HG03097 (cell line): ENCODE data around the gene OR2AT4.
"Not testable (repeated sequence)": the region's sequence is repeated elsewhere in the genome, so short reads cannot be mapped to it uniquely, and the experiment has no call there.

Experiments used
- ATAC-seq: cut with Tn5 transposase; IDR thresholded peaks from one replicate; pipeline ENCODE4 v1.9.1; 2021; ENCODE audit not compliant: unreplicated experiment, low FRiP score

The OR2AT4 gene

DNA sequence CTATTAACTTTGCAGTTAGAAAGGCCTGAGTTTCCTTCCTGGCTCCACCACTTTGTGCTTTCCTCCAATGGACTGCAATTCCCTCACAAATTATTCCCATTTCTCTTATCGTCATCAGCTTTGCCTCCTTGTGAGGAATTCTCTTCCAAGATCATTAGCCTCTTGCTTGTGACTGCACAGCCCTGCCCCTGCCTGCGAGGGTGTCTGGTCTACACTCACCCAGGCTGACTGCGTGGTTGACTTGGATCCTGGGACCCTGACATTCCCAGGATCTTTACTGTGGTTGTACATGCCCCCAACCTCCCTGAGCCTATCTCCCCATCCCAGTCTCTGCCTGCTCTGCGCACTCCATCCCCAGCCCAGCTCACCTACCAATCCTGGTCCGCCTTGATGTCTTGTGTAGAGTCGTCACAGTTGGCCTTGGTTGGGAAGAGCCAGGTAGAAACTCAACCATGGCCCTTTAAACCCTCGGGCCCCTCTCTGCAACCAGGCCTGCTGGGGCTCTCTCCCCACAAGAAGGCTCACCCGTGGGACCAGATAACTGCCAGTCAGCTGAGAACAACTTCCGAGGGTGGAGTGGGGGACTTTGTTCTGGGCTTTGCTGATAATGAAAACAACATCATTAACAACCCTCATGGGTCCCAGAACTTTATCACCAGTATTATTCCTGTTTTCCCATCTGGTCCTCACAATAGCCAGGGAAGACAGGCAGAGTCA is at the start of gene OR2AT4:
TSS of gene OR2AT4 (minus strand) at position 421 of the 717 bp plus-strand sequence.
- ATAC-seq, result no peak

DNA sequence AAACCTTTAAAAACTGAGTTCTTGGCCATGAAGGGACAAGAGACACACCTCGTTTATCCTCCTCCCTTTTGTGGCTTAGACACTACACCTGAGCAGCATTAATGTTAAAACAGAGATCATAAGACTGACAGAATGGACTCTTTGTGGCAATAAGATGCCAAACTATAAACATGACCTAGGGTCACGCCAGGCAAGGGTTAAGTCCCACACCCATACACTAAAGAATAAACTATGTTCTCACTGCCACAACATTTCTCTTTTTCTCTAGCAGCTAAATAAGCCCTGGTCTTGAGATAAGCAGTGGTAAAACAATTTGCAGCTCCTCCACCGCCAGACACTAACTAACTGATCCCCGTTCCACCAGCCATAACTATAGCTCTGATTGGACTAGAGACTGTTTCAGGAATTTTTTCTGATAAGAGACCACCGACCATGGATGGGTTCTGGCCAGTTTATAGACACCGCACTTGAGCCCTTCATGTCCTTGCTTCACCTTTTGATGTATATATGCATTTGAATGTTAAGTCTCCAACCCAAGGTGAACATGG is 49.4 kb upstream of the OR2AT4 start:
- ATAC-seq, result no peak

DNA sequence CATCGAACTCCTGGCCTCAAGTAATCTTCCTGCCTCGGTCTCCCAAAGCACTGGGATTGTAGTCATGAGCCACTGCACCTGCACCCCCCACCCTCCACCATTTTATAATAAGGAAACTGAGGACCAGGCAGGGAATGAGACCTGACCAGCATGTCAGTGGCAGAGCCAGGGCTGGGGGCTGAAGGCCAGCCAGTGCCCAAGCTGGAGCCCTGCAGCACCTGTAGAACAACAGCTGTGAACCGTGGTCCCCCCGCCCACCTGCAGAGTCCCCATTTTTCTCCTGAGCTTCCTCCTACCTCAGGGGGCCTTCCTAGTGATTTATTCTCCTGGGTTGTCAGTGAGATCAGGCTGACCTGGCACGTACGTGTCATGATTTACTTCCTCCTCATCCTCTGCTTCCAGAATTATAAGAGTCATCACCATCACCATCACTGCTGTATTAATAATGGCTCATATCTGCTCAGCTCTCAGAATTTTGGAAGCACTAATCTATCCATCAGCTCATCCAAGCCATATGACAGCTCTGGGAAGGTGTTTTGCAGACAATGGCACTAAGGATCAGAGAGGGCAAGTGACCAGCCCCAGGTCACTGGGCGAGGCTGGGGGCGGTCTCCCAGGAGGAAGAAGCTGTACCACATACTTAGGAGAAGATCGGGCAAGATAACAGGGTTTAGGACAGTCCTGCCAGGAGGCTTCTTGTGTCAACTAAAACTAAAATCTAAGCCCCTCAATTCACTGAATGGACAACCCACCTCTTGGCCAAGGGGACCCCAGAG is 48.7 kb upstream of the OR2AT4 start:
- no peak for ATAC-seq

DNA sequence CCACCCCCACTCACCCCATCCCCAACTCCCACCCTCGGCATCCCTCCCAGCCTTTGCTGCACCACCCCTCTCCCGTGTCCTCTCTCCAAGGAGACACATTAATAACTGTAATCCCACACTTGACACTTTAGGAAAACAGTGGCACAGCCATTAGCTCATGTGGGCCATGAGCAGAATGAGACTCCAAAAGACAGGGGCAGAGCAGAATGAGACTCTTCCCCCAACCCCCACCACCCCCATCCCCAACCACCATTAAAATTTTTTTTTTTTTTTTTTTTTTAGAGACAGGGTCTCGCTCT is 48.0 kb upstream of the OR2AT4 start:
- ATAC-seq, result no peak

DNA sequence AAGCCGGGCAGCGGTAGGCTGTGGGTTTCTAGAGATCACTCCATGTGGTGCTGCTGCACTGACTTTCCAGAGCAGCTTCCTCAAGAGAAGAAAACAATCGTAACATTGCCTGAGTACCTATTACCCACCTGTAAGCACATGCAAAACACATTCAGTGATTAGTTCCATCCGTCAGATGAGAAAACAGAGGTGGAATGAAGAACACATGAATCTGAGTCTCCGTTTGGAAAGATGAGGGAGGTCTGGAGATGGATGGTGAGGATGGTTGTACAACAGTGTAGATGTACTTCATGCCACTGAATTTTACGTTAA is 46.7 kb upstream of the OR2AT4 start:
- no peak for ATAC-seq

DNA sequence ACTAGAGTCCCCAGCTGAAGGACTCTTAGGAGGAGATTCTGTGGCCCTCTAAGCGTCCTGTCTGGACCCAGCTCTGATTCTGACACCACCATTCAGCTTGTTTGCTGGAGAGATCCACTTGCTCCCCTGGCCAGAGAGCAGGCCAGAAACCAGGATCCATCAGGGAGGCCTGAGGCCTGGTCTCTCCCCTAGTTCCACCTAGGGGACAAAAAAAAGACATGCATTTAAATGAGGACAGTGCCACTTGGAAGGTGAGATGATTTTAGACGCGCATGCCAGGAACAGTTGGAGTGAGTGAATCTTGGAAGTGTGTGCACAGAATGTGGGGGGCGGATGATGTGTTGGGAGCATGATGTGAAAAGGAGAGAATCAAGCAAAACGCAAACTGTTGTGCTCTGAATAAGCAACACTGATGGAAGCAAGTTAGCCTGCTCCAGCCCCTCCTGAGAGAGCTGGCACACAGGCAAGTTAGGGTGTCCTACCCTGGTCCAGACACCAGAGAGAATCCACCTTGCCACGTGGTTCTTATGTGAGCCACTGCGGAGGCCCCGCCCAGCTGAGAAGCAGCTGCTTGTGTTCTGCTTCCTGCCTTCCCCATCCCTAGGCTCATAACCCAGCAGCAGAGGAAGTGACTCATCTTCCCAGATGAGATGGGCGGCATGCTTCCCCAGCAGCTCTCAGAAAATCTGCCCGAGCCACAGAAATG is 46.2 kb upstream of the OR2AT4 start:
- ATAC-seq, result peak; percentile 68

DNA sequence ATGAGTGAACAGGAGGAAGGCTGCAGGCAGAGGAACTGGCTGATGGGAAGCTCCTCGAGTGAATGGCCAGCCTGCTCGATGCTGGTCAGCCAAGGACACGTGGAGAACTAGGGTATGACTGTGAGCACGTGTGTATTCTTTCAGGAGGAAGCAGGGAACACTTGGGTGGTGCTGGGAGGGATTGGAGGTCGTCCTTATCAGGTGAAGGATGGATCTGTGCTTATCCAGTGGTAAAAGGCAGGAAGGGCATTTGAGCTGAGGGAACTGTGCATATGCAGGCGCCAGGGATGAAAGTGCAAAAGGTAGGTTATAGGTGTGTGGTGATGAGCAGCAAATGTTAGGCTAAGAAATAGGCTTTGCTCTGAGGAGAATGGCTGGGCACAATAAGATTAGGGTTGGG is 44.5 kb upstream of the OR2AT4 start:
- no peak for ATAC-seq

DNA sequence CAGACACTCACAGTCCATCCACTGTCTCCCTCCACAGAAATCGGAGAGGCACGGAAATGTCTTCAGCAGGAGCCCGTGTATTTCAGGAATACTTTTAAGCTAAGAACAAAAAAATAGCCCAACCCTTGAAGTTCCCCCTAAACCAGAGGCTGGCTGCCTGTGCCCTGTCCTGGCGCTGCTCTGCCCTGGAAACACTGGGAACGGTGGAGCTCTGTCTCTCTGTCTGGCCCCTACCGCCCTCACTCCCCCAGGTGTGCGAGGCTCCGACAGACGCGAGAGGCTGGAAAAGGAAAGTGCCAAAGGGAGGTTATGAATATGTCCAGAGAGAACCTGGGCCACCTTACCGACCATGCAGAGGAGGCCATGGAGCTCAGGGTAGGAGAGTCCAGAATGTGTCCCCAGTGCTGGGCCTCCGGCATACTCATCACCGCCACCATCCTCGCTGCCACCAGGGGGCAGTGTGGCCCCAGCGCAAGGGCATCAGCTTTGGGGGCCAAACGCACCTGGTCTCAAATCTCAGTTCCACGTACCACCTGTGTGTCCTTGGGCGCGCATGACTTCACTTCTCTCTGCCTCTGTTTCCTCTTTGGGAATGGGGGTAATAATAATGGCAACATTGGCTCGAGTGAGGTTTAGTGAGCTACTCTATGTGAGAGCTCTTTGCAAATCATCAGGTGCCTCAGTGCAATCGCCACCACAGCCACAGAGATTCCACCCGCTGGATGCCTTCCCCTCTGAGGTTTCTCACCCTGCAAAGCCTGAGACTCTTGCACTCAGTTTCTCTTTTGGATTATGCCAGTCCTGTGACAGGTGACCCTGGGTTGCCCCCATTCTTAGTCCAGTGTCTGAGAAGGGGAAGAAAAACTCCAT is 43.8 kb upstream of the OR2AT4 start:
- no peak for ATAC-seq

DNA sequence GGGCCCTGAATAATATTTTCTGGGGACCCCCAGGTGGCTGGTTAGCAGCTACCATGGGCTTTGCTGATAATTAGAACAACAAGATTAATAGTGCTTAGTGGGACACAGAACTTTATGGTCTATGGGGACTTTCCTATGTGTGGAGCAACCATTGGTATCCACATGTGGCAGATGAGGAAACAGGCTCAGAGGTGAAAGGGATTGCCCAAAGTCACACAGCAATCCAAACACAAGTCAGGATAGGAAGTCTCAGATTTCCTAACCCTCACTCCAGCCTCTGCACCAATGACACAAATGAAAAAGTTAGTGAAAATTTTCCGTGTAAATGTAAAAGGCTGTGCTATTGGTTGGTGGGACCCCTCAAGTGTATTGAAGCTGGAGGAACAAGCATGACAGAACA is 39.0 kb upstream of the OR2AT4 start:
- ATAC-seq, result no peak

DNA sequence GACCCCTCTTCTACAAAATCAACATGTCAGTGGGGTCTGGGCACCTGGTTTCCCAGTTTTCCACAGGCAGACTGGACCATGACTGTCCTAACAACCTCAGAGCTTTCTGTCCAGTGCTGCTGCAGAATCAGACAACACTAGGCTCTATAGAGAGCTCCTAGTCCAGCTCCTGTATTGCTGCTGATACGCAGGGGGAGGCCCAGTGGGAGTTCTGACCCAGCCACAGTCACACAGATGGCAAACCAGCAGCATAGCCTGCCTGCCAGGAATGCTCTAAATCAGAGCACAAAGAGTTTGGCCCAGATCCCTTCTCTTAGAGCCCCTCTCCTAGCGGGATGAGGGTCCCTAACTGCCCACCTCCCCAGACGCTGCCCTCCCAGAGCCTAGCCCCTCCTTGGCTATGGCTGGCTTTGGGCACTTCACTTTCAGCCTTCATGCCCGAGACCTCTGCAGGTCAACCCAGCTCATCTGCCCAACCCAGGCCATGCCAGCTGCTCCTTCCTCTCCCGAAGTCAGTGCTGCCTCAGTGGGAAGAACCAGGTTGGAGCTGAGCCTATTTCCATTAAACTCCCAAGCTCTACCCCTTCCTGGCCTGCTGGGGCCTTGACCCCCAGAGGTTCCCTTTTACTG is 38.5 kb upstream of the OR2AT4 start:
- ATAC-seq, result no peak

DNA sequence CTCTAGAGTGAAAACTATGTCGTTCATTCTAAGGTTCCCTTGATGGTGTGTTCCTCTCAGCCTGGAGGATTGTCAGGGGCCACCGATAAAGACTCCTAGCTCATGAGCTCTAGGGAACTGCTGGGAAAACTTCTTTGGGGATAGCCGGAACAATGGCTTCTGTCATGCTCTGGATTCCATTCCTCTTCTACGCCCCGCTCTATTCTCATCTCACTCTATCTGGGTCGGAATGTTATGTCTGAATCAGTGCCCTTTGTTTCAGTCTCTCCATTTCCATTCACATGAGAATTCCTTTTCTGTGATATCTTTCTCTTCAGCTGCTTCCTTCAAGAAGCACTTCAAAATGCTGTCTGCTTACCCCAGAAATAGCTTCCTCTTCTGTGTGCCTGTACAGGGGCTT is 37.3 kb upstream of the OR2AT4 start:
- ATAC-seq, result no peak

DNA sequence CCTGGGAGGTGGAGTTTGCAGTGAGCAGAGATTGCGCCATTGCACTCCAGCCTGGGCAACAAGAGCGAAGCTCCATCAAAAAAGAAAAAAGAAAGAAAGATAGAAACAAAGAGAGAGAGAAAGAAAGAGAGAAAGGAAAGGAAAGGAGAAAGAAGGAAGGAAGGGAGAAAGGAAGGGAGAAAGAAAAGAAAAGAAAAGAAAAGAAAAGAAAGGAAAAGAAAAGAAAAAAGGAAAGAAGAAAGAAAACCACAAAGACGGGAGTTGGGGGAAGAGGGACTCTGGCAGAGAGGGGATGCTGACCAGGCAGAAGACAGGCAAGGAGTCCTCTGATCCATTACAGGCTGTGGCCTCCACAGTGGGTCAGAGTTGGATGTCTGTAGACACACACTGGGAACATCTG is 35.4 kb upstream of the OR2AT4 start:
- ATAC-seq, result no peak

DNA sequence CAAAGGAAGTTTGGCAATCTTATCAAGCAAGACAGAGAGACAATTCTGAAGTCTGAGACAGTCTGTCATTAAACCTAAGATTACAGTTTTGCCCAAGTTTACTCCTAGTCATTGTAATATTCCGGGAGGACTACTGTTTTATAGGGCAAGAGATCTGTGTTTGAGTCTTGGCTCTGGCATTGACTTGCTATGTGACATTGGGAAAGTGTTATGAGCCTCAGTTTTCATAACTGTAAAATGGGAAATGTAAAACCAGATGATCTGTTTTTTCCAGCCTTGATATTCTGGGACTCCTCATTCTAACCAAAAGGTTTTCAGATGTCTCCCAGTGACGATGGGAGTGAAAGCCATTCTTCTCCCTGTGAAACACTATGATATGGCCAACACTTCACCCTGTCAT is 29.9 kb upstream of the OR2AT4 start:
- ATAC-seq, result no peak

DNA sequence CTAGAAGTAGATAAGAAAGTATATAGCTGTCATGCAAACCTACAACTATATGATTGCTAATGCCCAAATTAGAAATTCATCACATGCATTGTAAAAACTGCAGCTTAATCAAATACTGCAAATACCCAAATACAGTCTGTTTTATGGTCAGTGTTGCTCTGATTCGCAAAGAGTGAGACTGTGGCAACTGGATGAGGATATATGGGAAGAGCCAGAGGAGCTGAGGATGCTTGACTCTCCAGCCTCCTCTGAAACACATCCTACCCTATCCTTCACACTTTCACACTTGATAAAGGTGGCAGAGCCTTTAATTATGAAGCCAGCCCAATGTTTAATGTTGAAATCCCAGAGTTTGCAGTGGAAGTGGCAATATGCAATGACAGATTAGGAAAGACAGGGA is 21.9 kb upstream of the OR2AT4 start:
- no peak for ATAC-seq

DNA sequence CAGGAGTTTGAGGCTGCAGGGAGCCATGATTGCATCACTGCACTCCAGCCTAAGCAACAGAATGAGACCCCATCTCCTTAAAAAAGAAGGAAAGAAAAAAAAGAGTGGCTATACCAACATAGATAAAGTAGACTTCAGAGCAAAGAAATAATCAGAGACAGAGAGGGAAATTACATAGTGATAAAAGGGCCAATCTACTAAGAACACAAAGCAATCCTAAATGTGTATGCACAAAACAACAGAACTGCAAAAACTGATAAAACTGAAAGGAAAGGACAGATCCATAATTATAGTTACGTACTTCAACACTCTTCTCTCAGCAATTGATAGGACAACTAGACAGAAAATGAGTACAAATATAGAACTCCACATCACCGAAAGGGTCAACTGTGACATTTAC is 17.8 kb upstream of the OR2AT4 start:
- no peak for ATAC-seq

DNA sequence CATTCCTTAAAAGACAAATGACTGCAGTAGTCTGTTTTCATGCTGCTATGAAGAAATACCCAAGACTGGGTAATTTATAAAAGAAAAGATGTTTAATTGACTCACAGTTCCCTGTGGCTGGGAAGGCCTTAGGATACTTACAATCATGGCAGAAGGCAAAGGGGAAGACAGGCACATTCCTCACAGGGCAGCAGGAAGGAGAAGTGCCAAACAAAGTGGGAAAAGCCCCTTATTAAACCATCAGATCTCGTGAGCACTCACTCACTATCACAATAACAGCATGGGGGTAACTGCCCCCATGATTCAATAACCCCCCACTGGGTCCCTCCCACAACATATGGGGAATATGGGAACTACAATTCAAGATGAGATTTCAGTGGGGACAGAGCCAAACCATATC is 16.4 kb upstream of the OR2AT4 start:
- ATAC-seq, result no peak

DNA sequence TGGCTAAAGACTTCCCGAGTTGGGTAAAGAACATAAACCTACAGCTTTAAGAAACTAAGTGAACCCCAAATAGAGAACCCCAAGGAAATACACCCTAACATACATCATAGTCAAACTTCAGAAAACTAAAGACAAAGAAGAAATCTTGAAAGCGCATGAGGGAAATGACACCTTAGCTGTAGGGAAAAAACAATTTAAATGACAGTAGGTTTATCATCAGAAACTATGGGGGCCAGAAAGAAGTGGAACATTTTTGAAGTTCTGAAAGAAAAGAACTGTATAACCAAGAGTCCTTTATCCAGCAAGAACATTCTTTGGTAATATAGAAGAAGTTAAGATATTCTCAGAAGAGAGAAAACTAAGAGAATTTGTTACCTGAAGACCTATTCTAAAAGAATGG is 15.5 kb upstream of the OR2AT4 start:
- ATAC-seq, result no peak

DNA sequence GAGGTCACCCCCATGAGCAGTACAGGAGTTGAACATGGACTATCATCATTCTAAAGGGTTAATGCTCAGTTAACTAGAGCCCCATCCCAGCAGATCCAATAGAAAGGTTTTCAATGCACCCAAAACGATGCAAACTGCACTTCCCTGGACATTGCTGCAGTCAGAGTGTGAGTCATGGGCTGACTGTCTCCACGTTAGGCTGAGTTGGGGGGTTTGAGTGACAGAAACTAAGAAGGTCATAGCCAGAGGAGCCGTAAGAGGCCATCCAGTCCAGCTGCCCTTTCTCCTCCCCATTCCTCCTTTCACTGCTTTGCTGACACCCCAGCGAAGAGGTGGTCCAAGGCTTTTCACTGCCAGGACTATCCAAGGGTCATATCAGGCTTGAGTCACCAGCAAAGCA is 10.5 kb upstream of the OR2AT4 start:
- no peak for ATAC-seq

DNA sequence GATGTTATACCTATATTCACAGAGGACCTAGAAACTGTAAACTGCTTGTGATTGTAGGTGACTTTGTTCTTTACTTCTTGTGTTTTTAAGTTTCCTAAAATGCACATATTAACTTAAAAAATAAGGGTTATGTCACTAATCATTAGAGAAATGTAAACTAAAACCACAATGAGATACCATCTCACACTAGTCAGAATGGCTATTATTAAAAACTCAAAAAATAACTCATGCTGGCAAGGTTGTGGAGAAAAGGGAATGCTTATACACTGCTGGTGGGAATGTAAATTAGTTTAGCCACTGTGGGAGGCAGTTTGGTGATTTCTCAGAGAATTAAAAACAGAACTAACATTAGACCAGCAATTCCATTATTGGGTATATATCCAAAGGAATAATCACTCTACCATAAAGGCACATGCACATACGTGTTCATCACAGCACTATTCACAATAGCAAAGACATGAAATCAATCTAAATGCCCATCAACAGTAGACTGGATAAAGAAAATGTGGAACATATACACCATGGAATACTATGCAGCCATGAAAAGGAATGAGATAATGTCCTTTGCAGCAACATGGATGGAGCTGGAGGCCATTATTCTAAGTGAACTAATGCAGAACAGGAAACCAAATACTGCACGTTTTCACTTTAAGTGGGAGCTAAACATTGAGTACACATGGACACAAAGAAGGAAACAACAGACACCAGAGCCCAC is 9.4 kb upstream of the OR2AT4 start:
- not testable (repeated sequence) for ATAC-seq

DNA sequence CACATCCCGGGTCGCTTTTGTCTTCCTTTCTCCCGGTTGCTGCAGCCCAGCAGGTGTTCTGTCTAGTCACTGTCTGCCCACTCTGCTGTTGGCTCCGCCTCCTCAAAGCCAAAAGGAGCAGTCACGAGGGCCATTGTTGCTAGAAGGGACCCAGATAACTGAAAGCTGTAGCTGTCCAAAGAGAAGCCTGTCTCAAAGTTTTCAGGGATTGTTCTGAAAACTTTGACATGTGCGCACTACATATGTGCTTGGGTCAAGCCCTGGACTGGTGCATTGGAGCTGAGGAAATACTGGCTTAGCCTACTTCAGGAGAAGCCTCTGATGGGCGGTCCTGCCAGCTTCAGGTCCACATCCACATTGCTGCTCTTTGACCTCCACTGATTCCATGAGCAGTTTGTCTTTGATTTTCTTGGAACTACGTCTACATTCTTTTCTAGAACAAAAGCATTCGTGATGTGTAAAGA is 8.8 kb upstream of the OR2AT4 start:
- no peak for ATAC-seq
